T47D (cell line): ENCODE measurements around the gene HOXB8.

ENCODE experiments used
- DNase-seq, 2 experiments: peaks; one replicate each; pipeline versions ENCODE4 v3.0.0 to v3.0.0-alpha.2; 2011 to 2012; ENCODE audit warnings: low read depth in 1 of 2, low spot score in 1 of 2
- JUND ChIP-seq: IDR thresholded peaks from 2 replicates; pipeline ENCODE4 v1.6.1; 2012; ENCODE audit warnings: low read depth
- in situ Hi-C: cut with HindIII; loops from 2 replicates; pipeline ENCODE4 v1.10.0; 2016; ENCODE audit warnings: low sequenced_read_pairs, low pct_unique_long_range_greater_than_20kb

Gene HOXB8

DNA sequence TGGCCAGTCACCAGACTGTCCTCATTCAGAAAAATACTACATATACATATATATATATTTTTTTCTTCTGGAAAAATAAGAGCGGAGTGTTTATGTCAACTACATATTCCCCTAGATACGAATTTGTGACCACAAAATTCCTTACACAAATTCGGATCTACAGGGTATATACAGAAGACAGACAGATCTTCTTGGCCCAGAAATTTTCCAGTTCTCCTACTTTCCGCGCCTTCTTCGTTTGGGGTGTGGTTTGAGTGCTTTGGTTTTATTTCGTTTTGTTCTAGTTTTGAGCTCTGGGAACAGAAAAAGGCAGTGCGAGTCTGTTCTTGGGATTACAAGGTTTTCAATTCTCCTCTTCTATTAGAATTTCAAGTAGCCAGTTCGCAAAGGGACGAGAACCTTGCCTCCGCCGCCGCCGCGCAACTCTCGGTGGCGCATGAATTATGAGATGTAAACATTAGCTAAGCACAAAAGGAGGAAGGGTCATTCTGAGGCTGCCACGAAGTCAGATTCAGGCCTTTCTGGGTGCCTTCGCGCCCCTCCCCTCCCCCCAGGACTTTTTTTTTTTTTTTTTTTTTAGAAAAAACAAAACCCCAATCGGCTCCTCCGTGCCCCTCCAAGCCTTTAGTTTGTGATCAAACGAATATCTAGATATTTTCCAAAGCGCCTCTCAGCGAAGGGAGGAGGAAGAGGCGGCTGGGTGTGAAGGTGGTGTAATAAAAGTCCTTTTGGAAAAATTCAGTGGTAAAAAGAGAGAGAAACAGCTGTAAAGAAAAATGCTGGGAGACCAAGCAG lies 35.1 kb downstream of the HOXB8 start:
- in situ Hi-C loops = no loop called here
- no peak for DNase-seq
- TF ChIP-seq JUND = no peak

DNA sequence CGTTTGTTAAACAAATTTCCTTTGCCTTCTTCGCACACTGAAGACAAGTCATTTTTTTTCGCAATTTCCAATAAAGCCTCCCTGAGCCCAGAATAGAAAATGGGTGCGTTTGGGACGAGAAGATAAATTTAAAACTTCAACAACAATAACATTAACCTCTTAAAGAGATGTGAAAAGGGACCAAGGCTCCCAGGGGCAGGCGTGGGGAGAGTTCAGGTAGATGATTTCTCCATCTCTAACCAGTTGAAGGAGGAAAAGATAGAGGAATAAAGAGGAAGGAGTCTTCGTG lies 35.7 kb downstream of the HOXB8 start:
- TF ChIP-seq JUND = no peak
- in situ Hi-C loops = no loop called here
- no peak for DNase-seq

DNA sequence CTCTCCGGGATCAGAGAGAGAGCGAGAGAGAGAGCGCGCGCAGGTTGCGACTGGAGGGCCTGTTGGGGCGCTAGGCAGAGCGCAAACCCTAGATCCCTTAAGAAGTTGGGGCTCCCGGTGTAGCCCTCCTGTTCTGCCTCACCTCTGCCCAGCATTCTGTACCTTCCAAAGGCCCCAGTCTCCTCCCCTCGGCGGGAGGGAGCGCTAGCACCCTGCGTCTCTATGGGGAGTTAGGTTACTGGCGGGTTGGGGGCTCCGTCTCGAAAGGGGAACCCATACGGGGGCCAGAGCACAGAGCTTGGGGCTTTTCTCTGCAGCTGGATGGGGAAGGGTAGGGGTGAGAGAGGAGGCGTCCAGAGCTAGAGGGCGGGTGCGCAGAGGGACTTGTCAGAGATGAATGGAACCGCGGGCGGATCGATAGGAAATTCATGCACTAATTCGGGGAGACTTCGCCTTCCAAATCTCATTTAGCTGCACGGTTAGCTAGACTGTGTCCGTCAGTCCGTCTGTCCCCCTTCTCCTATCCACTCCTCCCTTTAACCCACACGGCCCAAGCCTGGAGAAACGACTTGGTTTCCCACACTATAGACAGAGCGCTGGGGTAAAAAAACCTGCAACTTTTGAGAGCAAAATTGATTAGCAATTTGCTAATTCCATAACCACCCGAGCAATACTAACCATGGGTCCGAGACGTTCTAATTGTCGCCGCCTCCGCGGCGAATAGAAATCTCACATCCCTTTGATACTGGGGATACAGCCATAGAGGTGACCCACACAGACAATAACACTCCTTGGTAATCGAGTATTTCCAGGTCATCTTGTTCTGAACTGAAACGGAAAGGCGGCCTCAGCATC lies 36.2 kb downstream of the HOXB8 start:
- no peak for DNase-seq
- in situ Hi-C loops = no loop called here
- no peak for TF ChIP-seq JUND

DNA sequence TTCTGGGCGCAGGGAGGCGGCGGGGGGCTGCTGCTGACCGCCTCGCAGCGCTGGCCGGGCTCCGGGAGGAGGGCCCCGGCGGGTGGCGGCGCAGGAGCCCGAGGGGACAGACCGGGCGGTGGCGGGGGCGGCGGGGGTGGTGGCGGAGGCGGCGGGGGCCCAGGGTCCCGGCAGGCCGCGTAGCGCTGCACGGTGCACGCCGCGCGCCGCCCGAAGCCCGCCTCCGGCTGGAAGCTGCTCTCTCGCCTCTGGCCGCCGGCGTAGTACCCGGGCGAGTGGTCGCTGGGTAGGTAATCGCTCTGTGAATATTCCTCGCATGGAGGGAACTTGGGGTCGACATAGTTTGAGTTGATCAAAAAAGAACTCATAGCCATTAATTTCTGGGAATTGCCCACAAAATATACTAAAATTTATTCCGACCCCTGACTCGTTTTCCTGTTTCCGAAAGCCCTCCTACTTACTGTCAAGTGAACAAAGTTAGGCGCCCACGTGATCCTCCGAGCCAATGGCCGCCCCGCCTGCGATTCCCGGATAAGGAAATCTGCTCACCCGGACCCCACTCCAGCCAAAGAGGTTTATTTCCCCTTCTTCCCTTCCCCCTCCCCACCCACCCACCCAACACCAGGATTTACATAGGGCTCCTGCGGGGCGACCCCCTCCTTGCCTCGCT lies 37.0 kb downstream of the HOXB8 start, which contains the start of gene HOXB4:
Gene HOXB4 (minus strand): TSS at position 405 of the 670 bp plus-strand sequence. CDS start 31 bp downstream, at position 374.
- DNase-seq = no peak
- in situ Hi-C loops = no loop called here
- TF ChIP-seq JUND = no peak

DNA sequence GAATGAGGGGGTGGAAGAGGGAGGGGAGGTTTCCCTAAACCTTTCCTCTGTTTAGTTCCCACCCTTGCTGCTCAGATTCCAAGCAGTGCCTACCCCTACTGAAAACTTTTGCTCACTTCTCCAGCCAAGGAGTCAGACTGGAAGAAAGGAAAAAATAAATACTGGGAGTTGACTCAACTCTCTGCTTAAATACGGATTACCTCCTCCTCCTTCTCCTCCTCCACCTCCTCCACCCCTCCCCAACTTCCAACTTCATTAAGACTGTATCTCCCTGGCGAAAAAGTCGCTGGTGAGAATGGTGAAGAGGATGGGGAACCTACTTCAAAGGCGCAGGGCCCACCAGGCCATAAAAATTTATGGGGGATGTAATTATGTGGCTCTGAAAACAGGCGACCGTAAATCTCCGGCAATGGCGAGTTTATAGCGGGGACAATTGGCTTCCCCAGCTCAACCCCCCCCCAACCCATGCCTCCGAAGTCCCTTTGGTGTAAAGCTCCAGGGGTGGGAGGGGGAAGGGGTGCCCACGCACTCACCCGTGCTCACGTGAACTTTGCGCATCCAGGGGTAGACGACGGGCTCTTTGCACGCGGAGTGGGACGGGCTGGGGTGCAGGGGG lies 37.7 kb downstream of the HOXB8 start:
- no peak for DNase-seq
- TF ChIP-seq JUND = no peak
- in situ Hi-C loops = no loop called here

DNA sequence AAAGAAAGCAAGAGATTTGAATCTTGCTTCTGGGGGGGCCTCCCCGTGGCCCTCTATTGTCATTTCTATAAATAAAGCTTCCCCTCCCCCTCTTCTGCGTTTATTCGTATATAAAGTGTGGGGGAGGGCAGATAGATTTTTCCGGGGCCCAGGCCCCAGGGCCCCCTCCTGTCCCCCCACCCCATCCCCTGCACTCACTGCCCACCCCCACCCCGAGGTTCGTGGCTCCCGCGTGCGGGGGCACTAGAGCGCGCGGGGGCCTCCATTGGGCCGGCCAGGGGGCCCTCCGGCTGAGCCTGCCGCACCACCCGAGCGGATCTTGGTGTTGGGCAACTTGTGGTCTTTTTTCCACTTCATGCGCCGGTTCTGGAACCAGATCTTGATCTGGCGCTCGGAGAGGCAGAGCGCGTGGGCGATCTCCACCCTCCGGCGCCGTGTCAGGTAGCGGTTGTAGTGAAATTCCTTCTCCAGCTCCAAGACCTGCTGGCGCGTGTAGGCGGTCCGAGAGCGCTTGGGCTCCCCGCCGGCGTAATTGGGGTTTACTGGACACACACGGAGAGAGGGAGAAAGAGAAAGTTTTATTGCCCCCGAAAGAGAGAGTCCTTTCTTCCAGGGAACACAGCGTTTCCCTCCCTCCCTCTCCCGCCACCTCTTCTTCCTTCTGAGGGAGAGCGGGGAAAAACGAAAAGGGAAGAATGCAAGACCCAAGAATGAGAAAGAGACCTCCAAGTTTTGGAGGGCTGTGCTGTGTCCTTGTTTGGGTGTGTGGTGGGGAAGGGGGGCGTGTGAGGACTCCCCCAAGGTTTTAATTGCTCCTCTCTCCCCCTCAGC lies 38.4 kb downstream of the HOXB8 start:
- no peak for TF ChIP-seq JUND
- in situ Hi-C loops = no loop called here
- DNase-seq = peak; percentile 72 to 94

DNA sequence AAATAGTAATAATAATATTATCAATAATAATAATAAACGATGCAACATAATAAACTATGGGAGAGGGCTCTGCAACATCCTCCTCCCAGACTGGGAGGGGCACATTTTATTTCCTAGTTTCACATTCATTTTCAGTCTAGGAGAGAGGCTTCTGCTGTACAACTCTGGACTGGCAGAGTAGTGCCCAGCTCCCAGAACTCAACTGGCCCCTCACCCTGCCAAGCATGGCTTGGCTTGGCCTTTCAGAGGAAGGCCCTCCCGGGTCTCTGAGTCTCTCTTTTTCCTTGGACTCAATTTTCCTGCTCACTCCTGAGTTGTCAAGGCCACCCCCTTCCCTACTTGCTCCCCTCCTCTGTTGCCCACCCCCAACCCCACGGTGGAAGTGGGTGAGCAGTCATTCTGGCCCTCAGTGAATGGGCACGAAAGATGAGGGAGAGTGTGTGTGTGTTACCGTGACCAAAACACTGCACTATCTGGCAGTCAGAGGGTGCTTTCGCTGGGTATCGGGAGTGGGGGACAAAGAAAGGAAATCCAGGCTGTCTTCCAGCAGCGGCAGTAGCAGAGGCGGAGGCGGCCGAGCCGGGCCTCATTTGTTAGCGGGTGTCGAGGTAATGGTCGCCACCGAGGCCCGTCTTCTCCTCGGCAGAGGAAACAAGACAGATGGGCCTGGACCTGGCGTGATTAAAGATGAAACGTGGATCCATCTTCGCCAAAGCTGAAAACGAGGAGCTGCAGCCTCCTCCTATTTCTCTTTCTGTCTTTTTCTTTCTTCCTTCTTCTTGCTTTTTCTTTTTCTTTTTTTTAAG lies 39.2 kb downstream of the HOXB8 start:
- TF ChIP-seq JUND = no peak
- DNase-seq = no peak
- in situ Hi-C loops = no loop called here

DNA sequence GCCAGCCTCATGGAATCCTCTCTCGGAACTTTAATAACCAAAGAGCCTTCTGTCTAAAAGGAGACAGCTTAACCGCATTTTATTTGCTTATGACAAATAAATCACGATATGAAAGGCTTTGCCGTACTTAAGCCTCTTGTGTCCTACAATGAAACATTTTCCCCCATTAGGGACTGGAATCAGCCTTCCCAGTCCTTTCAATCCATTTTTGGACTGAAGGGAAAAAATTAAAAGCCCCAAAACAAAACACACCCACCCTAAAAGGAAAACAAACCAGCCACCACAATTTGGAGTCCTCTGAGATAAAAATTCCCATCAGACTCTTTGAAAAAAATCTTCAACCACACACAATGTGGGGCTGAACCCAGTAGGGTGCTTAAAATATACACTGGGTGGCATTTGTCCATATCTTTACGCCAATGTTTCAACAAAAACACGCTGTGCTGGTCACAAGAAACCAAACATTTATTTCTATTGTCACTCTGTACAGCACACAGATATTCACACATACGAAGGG lies 40.0 kb downstream of the HOXB8 start:
- TF ChIP-seq JUND = no peak
- no peak for DNase-seq
- in situ Hi-C loops = no loop called here

DNA sequence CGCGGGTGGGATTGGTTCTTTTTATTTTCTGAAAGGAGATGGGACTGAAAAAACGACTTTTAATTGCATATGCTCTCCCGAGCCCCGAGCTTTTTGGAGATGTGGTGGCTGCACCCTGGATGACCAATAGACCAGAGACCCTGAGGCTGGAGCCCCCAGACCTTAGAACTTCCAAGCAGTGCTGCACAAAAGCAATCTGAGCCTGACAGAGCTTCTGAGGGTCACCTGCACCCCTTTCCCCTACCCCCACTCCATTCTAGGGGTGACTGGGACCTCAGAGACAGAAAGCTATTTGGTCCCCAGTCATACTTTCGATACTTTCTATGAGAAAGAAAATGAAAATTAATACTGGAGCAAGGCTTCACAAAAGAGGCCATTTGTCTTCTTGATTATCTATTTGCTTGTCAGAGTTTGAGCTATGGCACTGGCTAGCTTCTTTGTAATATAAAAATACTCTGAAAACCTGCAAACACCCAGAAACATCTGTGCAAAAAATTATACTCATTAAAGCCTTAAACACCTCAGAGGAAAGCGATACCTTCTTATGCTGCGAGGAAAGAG lies 40.5 kb downstream of the HOXB8 start:
- no peak for DNase-seq
- in situ Hi-C loops = no loop called here
- TF ChIP-seq JUND = no peak

DNA sequence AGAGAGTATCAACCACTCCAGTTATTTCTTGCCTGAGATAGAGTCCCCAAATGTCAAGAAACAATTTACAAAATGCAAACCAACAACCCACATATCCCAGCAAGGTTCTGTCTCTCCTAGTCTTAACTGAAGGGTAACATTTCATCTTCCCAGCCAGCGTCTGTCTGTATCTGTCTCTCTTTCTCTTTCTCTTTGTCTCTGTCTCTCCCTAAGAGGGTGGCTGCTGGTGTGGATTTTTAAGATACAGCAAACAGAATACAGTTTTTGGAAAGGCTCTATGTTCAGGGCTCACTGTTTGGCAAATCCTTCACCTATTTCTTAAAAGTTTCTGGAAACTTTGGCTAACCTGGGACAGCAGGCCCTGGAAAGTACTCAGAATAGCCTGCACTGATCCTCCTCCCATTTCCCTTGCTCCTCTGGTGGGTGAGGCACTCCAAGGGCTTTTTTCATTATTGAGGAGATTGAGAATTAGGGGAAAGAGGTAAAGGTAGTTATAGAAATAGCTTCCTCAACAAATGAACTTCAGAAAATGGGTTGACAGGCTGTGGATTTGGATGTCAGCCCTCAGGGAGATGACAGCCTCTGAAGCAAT lies 43.2 kb downstream of the HOXB8 start:
- no peak for DNase-seq
- in situ Hi-C loops = no loop called here
- TF ChIP-seq JUND = no peak
